Measurements from ENCODE around the gene ABCA7. TPM values are rescaled to one million over a fixed set of nuclear protein-coding genes. Genes with fewer than 3 reads are reported as not detected.
"Not testable (repeated sequence)": the region's sequence is repeated elsewhere in the genome, so short reads cannot be mapped to it uniquely, and the experiment has no call there.

ABCA7 gene
- total RNA-seq, 1 donor, result 42.5 TPM

DNA sequence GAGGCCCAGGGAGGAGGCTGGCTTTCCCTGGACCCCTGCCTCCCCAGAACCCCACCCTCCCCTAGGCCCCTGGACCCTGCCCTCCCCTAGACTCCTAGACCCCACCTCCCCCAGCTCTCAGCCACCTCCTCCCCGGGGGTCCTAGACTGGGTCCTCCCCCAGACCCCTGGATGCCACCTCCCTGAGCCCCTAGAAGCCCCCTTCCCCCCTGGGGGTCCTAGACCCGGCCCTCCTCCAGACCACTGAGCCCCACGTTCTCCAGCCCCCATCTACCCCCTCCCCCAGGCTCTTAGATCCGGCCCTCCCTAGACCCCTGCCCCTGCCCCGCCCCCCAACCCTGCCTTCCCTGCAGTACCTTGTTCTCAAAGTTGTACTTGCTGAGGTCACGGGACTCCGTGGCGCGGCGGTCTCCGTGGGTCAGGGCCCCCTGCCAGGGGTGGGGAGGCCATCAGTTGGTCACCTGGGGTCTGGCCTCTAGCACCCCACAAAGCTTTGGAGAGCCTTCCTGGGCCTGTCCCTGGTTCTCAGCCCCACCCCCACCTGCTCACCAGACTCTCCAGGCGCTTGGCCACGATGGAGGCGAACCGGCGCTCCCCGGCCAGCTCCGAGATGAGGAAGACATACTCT lies 71.8 kb downstream of the ABCA7 start:
- no peak for DNase-seq (ENCODE audit: low read depth in 2 of 3, low spot score in 2 of 3)

- no peak for DNase-seq (ENCODE audit: low read depth in 2 of 3, low spot score in 2 of 3)
These were observed 72.5 kb downstream of the ABCA7 start for GRCh38 chr19:1112268-1113029.

- DNase-seq (ENCODE audit: low read depth in 2 of 3, low spot score in 2 of 3), result peak in 2 of 3 donors; percentile 87 to 91
These were observed 73.4 kb downstream of the ABCA7 start for GRCh38 chr19:1113030-1113985.

GRCh38 chr19:1113986-1114483 lies 74.1 kb downstream of the ABCA7 start:
- no peak for DNase-seq (ENCODE audit: low read depth in 2 of 3, low spot score in 2 of 3)

DNA sequence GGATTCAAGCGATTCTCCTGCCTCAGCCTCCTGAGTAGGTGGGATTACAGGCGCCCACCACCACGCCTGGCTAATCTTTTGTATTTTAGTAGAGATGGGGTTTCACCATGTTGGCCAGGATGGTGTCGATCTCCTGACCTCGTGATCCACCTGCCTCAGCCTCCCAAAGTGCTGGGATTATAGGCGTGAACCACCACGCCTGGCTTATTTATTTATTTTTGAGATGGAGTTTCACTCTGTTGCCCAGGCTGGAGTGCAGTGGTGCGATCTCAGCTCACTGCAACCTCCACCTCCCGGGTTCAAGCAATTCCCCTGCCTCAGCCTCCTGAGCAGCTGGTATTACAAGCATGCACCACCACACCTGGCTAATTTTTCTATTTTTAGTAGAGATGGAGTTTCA lies 74.8 kb downstream of the ABCA7 start:
- DNase-seq (ENCODE audit: low read depth in 2 of 3, low spot score in 2 of 3), result not testable (repeated sequence)

Small RNA genes lying within 50 kb of the gene (small RNA-seq; reads per million reads assigned to genes)
- gene RNU6-2, result 33.3 reads per million, percentile 95 among the genes with 10 or more reads in this experiment

Other genes starting within 250 kb of the ABCA7 start
- 348 TPM for gene PTBP1, start 242.7 kb upstream of the ABCA7 start, total RNA-seq
- 5.9 TPM for gene PLPPR3, start 218.2 kb upstream of the ABCA7 start, total RNA-seq
- 5.4 TPM for gene AZU1, start 212.3 kb upstream of the ABCA7 start, total RNA-seq
- 34.7 TPM for gene PRTN3, start 199.1 kb upstream of the ABCA7 start, total RNA-seq
- gene ELANE, start 187.8 kb upstream of the ABCA7 start, total RNA-seq, result 11.0 TPM
- gene CFD, start 180.4 kb upstream of the ABCA7 start, total RNA-seq, result 9.4 TPM
- 78.4 TPM for gene MED16, start 146.9 kb upstream of the ABCA7 start, total RNA-seq
- gene RNU6-9, start 146.6 kb upstream of the ABCA7 start, total RNA-seq, result not detected
- 122 TPM for gene R3HDM4, start 126.9 kb upstream of the ABCA7 start, total RNA-seq
- gene KISS1R, start 122.8 kb upstream of the ABCA7 start, total RNA-seq, result 1.3 TPM
- 37.2 TPM for gene ARID3A, start 114.1 kb upstream of the ABCA7 start, total RNA-seq
- gene WDR18, start 55.8 kb upstream of the ABCA7 start, total RNA-seq, result 100 TPM
- 0.81 TPM for gene GRIN3B, start 39.7 kb upstream of the ABCA7 start, total RNA-seq
- 148 TPM for gene TMEM259, start 19.0 kb upstream of the ABCA7 start, total RNA-seq
- not detected for gene RNU6-2, start 18.6 kb upstream of the ABCA7 start, total RNA-seq
- gene CNN2, start 13.5 kb upstream of the ABCA7 start, total RNA-seq, result 236 TPM
- 217 TPM for gene ARHGAP45, start 27.1 kb downstream of the ABCA7 start, total RNA-seq
- gene POLR2E, start 55.3 kb downstream of the ABCA7 start, total RNA-seq, result 107 TPM
- 316 TPM for gene GPX4, start 63.9 kb downstream of the ABCA7 start, total RNA-seq
- 60.3 TPM for gene SBNO2, start 134.2 kb downstream of the ABCA7 start, total RNA-seq
- 104 TPM for gene STK11, start 165.7 kb downstream of the ABCA7 start, total RNA-seq
- 0.27 TPM for gene CBARP, start 197.9 kb downstream of the ABCA7 start, total RNA-seq
- gene ATP5F1D, start 201.6 kb downstream of the ABCA7 start, total RNA-seq, result 52.2 TPM
- gene MIDN, start 208.5 kb downstream of the ABCA7 start, total RNA-seq, result 64.9 TPM
- gene CIRBP, start 229.2 kb downstream of the ABCA7 start, total RNA-seq, result 220 TPM
- gene FAM174C, start 235.4 kb downstream of the ABCA7 start, total RNA-seq, result 30.7 TPM
- not detected for gene EFNA2, start 245.8 kb downstream of the ABCA7 start, total RNA-seq

All from hematopoietic multipotent progenitor cell (in vitro differentiated cells).